Tibial artery (tissue), 4 donors: ENCODE results near the gene FBXL17.

Experiments
- DNase-seq, 2 donors: peaks; one replicate each; pipeline ENCODE4 v3.0.0-alpha.2; 2019
- H3K27ac ChIP-seq, 2 donors: fragments of 200-600 bp; sonication (generic) in 1 of 2; 1 replicate in 1 of 2; 2 replicates in 1 of 2; pipeline ENCODE4 v1.5.1; 2018 to 2019; ENCODE audit warnings: mild to moderate bottlenecking in 1 of 2
- H3K27me3 ChIP-seq, 2 donors: fragments of 200-600 bp; sonication (generic) in 1 of 2; one replicate each; pipeline versions ENCODE4 v1.5.1 to v1.6.0; 2016 to 2019
- H3K36me3 ChIP-seq, 3 donors: fragments of 200-600 bp; sonication (generic) in 2 of 3; one replicate each; pipeline ENCODE4 v1.5.1; 2016 to 2019; ENCODE audit warnings: mild to moderate bottlenecking in 2 of 3
- H3K4me1 ChIP-seq, 4 donors: fragments of 200-600 bp; sonication (generic) in 2 of 4; 1 replicate in 3 of 4; 2 replicates in 1 of 4; pipeline ENCODE4 v1.5.1; 2016 to 2019
- H3K4me3 ChIP-seq, 2 donors: fragments of 200-600 bp; sonication (generic) in 1 of 2; 1 replicate in 1 of 2; 2 replicates in 1 of 2; pipeline ENCODE4 v1.5.1; 2018 to 2019; ENCODE audit warnings: mild to moderate bottlenecking in 2 of 2
- H3K9me3 ChIP-seq, 3 donors: fragments of 200-600 bp; sonication (generic) in 1 of 3; one replicate each; pipeline ENCODE4 v1.5.1; 2016 to 2019
- CTCF ChIP-seq, 2 experiments: fragments of 200-600 bp in 1 of 2; fragments of 450-650 bp in 1 of 2; IDR thresholded peaks; one replicate each; pipeline ENCODE4 v1.5.1; 2017 to 2019; ENCODE audit warnings: antibody characterized with exemption in 2 of 2, mild to moderate bottlenecking in 1 of 2, moderate library complexity in 1 of 2
- intact Hi-C: fragments of 100-400 bp; cut with DNase I; formaldehyde crosslinking; loops from one replicate; pipeline ENCODE4 v1.15.0; 2023; ENCODE audit warnings: low total_unique reads

Gene FBXL17

GRCh38 chr5:107948377-107948776 lies 433.5 kb downstream of the FBXL17 start:
- intact Hi-C loops = no loop called here
- no peak for TF ChIP-seq CTCF (IDR thresholded peaks at IDR 0.05)
- no peaks in the 10 kb centered on the region for H3K9me3 ChIP-seq
- H3K36me3 ChIP-seq = no peaks in the 10 kb centered on the region
- H3K4me1 ChIP-seq = no peaks in the 10 kb centered on the region
- no peak for DNase-seq
- H3K27me3 ChIP-seq = no peaks in the 10 kb centered on the region
- H3K27ac ChIP-seq = no peak overlapping the region
- no peak overlapping the region for H3K4me3 ChIP-seq

GRCh38 chr5:107945061-107945460 lies 436.8 kb downstream of the FBXL17 start:
- intact Hi-C loops = no loop called here
- H3K9me3 ChIP-seq = no peaks in the 10 kb centered on the region

GRCh38 chr5:107943923-107944322 lies 438.0 kb downstream of the FBXL17 start:
- intact Hi-C loops = no loop called here
- DNase-seq = no peak

More at GRCh38 chr5:107945061-107945460, 436.8 kb downstream of the FBXL17 start:
- Histone ChIP-seq H3K27ac (no peak overlapping the region), H3K27me3 (no peaks in the 10 kb centered on the region), H3K4me1 (no peaks in the 10 kb centered on the region), H3K36me3 (no peaks in the 10 kb centered on the region), H3K4me3 (no peak overlapping the region)
- TF ChIP-seq CTCF (IDR thresholded peaks at IDR 0.05) = no peak
- DNase-seq = no peak

GRCh38 chr5:107941036-107941435 lies 440.9 kb downstream of the FBXL17 start:
- H3K27me3 ChIP-seq = no peaks in the 10 kb centered on the region
- H3K4me1 ChIP-seq = no peaks in the 10 kb centered on the region
- no peak overlapping the region for H3K4me3 ChIP-seq
- no peak overlapping the region for H3K27ac ChIP-seq
- H3K9me3 ChIP-seq = no peaks in the 10 kb centered on the region
- TF ChIP-seq CTCF (IDR thresholded peaks at IDR 0.05) = no peak
- no peaks in the 10 kb centered on the region for H3K36me3 ChIP-seq
- no peak for DNase-seq
- intact Hi-C loops = no loop called here

More at GRCh38 chr5:107943923-107944322, 438.0 kb downstream of the FBXL17 start:
- Histone ChIP-seq H3K4me3 (no peak overlapping the region), H3K27ac (no peak overlapping the region), H3K4me1 (no peaks in the 10 kb centered on the region), H3K36me3 (no peaks in the 10 kb centered on the region), H3K9me3 (no peaks in the 10 kb centered on the region), H3K27me3 (no peaks in the 10 kb centered on the region)
- no peak for TF ChIP-seq CTCF (IDR thresholded peaks at IDR 0.05)

- Histone ChIP-seq H3K9me3 (no peaks in the 10 kb centered on the region), H3K4me3 (no peak overlapping the region), H3K36me3 (no peaks in the 10 kb centered on the region), H3K4me1 (no peaks in the 10 kb centered on the region), H3K27me3 (no peaks in the 10 kb centered on the region), H3K27ac (no peak overlapping the region)
- TF ChIP-seq CTCF (IDR thresholded peaks at IDR 0.05) = no peak
- intact Hi-C loops = no loop called here
- DNase-seq = no peak
Measured at GRCh38 chr5:107937651-107938355, 444.1 kb downstream of the FBXL17 start.
